SW 1271 (cell line): ENCODE data around the gene EIF4ENIF1.
A peak's percentile ranks its signal among the peaks of the same experiment; 100 is the strongest.
"Not testable (repeated sequence)": the region's sequence is repeated elsewhere in the genome, so short reads cannot be mapped to it uniquely, and the experiment has no call there.

ENCODE experiments used
- DNase-seq, 2 experiments: peaks; one replicate each; lab custom pipeline; 2025; lab: John Stamatoyannopoulos, UW

Gene EIF4ENIF1

GRCh38 chr22:31495343-31495742 is 5.7 kb upstream of the EIF4ENIF1 start:
- no peak for DNase-seq

- not testable (repeated sequence) for DNase-seq
Measured at GRCh38 chr22:31493355-31493754, 3.7 kb upstream of the EIF4ENIF1 start.

GRCh38 chr22:31492151-31492550 is 2.5 kb upstream of the EIF4ENIF1 start:
- DNase-seq, result no peak

GRCh38 chr22:31491218-31491962 is 1.7 kb upstream of the EIF4ENIF1 start:
- DNase-seq, result no peak

- DNase-seq, result peak; percentile 37 to 54
Measured at GRCh38 chr22:31490496-31490925, 869 bp upstream of the EIF4ENIF1 start.

- DNase-seq, result peak in 1 of 2 experiments; percentile 18
Measured at GRCh38 chr22:31488988-31489617, 539 bp downstream of the EIF4ENIF1 start.

GRCh38 chr22:31488346-31488883 is 1.2 kb downstream of the EIF4ENIF1 start:
- no peak for DNase-seq

- no peak for DNase-seq
Measured at GRCh38 chr22:31486951-31487350, 2.7 kb downstream of the EIF4ENIF1 start.

GRCh38 chr22:31486369-31486768 is 3.3 kb downstream of the EIF4ENIF1 start:
- not testable (repeated sequence) for DNase-seq

- DNase-seq, result not testable (repeated sequence)
Measured at GRCh38 chr22:31482470-31482869, 7.2 kb downstream of the EIF4ENIF1 start.

- DNase-seq, result no peak
Measured at GRCh38 chr22:31481129-31481528, 8.5 kb downstream of the EIF4ENIF1 start.

- DNase-seq, result no peak
Measured at GRCh38 chr22:31477329-31477728, 12.3 kb downstream of the EIF4ENIF1 start.

- no peak for DNase-seq
Measured at GRCh38 chr22:31475800-31476199, 13.8 kb downstream of the EIF4ENIF1 start.

GRCh38 chr22:31474743-31475142 is 14.9 kb downstream of the EIF4ENIF1 start:
- DNase-seq, result no peak

- DNase-seq, result no peak
Measured at GRCh38 chr22:31465307-31465706, 24.3 kb downstream of the EIF4ENIF1 start.

GRCh38 chr22:31461699-31462098 is 27.9 kb downstream of the EIF4ENIF1 start:
- DNase-seq, result no peak

- DNase-seq, result peak in 1 of 2 experiments; percentile 31
Measured at GRCh38 chr22:31451709-31452571, 37.7 kb downstream of the EIF4ENIF1 start.

GRCh38 chr22:31449506-31449905 is 40.1 kb downstream of the EIF4ENIF1 start:
- DNase-seq, result no peak

GRCh38 chr22:31448382-31448781 is 41.3 kb downstream of the EIF4ENIF1 start:
- DNase-seq, result no peak

- no peak for DNase-seq
Measured at GRCh38 chr22:31447337-31447736, 42.3 kb downstream of the EIF4ENIF1 start.

GRCh38 chr22:31446767-31447166 is 42.9 kb downstream of the EIF4ENIF1 start:
- DNase-seq, result no peak

- DNase-seq, result no peak
Measured at GRCh38 chr22:31446208-31446607, 43.4 kb downstream of the EIF4ENIF1 start.
